OCI-LY7 (cell line): ENCODE data around the gene KIF25.

ENCODE experiments used
- EZH2phosphoT487 ChIP-seq: fragments of 200-600 bp; sonication (generic); IDR thresholded peaks from 2 replicates; pipeline ENCODE4 v1.6.1; 2018; ENCODE audit warnings: low read depth, borderline replicate concordance, mild to moderate bottlenecking, mixed run types, antibody characterized with exemption, low read length, moderate library complexity, mixed read lengths
- TF ChIP-seq, protein P1 (sequence below): fragments of 200-600 bp; sonication (generic); conservative IDR thresholded peaks from 2 replicates; pipeline ENCODE4 v1.5.1; 2014; ENCODE audit warnings: mild to moderate bottlenecking, antibody characterized with exemption, low read length, moderate library complexity, mixed read lengths

DNA sequence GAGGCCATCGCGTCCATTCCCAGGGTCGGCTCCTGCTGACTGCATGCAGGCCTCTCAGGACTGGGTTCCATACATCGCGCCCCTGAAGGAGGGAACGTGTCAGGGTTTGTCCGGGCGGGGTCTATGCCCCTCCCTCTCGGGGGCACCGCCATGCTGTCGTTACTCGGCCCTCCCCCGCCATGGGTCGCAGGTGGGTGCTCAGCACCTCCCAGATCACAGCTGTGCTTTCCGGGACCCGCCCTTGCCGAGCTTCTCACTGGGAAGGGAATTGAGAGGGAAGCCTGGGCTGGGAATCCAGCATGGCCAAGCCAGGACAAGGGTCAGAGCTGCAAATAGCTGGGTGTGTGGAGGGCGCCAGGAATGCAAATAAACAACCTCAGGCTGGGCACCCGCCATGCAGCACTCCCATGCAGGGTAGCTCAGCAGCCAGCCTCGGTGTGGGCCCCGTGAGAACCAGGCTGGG, 81.5 kb downstream of the KIF25 start, which contains the start of gene FRMD1:
- TF ChIP-seq, protein P1, sequence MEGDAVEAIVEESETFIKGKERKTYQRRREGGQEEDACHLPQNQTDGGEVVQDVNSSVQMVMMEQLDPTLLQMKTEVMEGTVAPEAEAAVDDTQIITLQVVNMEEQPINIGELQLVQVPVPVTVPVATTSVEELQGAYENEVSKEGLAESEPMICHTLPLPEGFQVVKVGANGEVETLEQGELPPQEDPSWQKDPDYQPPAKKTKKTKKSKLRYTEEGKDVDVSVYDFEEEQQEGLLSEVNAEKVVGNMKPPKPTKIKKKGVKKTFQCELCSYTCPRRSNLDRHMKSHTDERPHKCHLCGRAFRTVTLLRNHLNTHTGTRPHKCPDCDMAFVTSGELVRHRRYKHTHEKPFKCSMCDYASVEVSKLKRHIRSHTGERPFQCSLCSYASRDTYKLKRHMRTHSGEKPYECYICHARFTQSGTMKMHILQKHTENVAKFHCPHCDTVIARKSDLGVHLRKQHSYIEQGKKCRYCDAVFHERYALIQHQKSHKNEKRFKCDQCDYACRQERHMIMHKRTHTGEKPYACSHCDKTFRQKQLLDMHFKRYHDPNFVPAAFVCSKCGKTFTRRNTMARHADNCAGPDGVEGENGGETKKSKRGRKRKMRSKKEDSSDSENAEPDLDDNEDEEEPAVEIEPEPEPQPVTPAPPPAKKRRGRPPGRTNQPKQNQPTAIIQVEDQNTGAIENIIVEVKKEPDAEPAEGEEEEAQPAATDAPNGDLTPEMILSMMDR = no peak
- no peak for TF ChIP-seq EZH2phosphoT487
